ENCODE data around the gene EFCAB13. TPM values are rescaled to one million over a fixed set of nuclear protein-coding genes. Genes with fewer than 3 reads are reported as not detected.
"Not testable (repeated sequence)": the region's sequence is repeated elsewhere in the genome, so short reads cannot be mapped to it uniquely, and the experiment has no call there.

Gene EFCAB13
- total RNA-seq, 1 experiment from 2014 or later = 1.6 TPM

DNA sequence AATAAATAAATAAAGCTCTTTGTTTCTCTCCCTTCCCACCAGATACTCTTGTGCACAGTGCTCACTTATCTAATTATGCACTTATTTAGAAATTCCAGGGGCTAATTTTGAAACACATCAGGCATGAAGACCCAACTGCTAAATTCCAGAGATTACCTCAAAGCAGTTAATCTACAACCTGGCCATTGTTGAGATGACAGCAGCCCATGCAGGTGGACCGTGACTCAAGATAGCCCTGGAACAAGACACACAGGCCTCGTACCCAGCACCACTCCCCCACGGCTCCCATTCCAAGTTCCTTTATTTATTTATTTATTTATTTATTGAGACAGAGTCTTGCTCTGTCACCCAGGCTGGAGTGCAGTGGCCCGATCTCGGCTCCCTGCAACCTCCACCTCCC, 147.1 kb downstream of the EFCAB13 start:
- H2BK12ac ChIP-seq (ENCODE audit: insufficient read length, low read depth, low read length) = no peak overlapping the region
- H3K18ac ChIP-seq (ENCODE audit: insufficient read length, low read depth, low read length) = no peak overlapping the region
- Mint-ChIP-seq H3K36me3 (ENCODE audit: insufficient read depth in 1 of 3, low read depth in 3 of 3) (peaks cover 5 to 22% (median 7%) of the 10 kb centered on the region in 3 experiments; a peak in 6 of 7 replicates), H3K9me3 (no peaks in the 10 kb centered on the region), H3K4me3 (no peak overlapping the region), H3K27me3 (ENCODE audit: low read depth) (no peaks in the 10 kb centered on the region), H3K4me1 (no peaks in the 10 kb centered on the region), H3K27ac (no peak overlapping the region)
- H3K9ac ChIP-seq (ENCODE audit: extremely low read depth, insufficient read length, low read length) = no peak overlapping the region
- no peak overlapping the region for H4K8ac ChIP-seq (replicated peaks; ENCODE audit: insufficient read length, low read depth, low read length)
- H2BK20ac ChIP-seq (ENCODE audit: low read depth, low read length, poor library complexity, severe bottlenecking) = no peak overlapping the region
- H3K79me1 ChIP-seq (ENCODE audit: insufficient read depth, low read depth, low read length, poor library complexity, severe bottlenecking) = no peaks in the 10 kb centered on the region
- H3K23me2 ChIP-seq (ENCODE audit: insufficient read length, low read depth, low read length, poor library complexity, severe bottlenecking) = no peaks in the 10 kb centered on the region
- no peak overlapping the region for H2BK5ac ChIP-seq (ENCODE audit: insufficient read length, low read length)
- no peak overlapping the region for H3K4ac ChIP-seq (ENCODE audit: low read depth, low read length)
- no peak overlapping the region for H3K23ac ChIP-seq (ENCODE audit: insufficient read length, low read depth, low read length)
- H3K79me2 ChIP-seq (ENCODE audit: insufficient read depth, low read length) = no peaks in the 10 kb centered on the region
- no peak overlapping the region for H3K4me2 ChIP-seq (ENCODE audit: insufficient read depth, insufficient read length, low read length)
- no peak overlapping the region for H4K91ac ChIP-seq (ENCODE audit: insufficient read length, low read depth, low read length)
- no peaks in the 10 kb centered on the region for H4K20me1 ChIP-seq (ENCODE audit: control insufficient read depth, insufficient read depth, insufficient read length)
- no peaks in the 10 kb centered on the region for H3K9me3 ChIP-seq (ENCODE audit: control insufficient read depth, low read depth, low read length)
- no peak overlapping the region for H3K56ac ChIP-seq (ENCODE audit: insufficient read length, low read depth, low read length)
- no peak overlapping the region for H2AK5ac ChIP-seq (ENCODE audit: insufficient read length, low read length)
- H3K4me1 ChIP-seq (ENCODE audit: insufficient read depth, low read length) = no peaks in the 10 kb centered on the region
- H3T11ph ChIP-seq (ENCODE audit: low read length) = no peak overlapping the region
- H3K27ac ChIP-seq (ENCODE audit: insufficient read length, low read depth, low read length) = no peak overlapping the region
- H2BK120ac ChIP-seq (ENCODE audit: low read depth, low read length, poor library complexity, severe bottlenecking) = no peak overlapping the region
- H3K14ac ChIP-seq (ENCODE audit: insufficient read depth, low read length) = no peak overlapping the region
- H4K5ac ChIP-seq (ENCODE audit: insufficient read length, low read depth, low read length) = no peak overlapping the region
- H3K27me3 ChIP-seq (ENCODE audit: insufficient read depth, low read length) = no peaks in the 10 kb centered on the region
- DNase-seq = no peak
- H2AFZ ChIP-seq (ENCODE audit: low read length) = no peak overlapping the region
- no peak overlapping the region for H2BK15ac ChIP-seq (ENCODE audit: low read depth, low read length)
- TF ChIP-seq, protein P1, sequence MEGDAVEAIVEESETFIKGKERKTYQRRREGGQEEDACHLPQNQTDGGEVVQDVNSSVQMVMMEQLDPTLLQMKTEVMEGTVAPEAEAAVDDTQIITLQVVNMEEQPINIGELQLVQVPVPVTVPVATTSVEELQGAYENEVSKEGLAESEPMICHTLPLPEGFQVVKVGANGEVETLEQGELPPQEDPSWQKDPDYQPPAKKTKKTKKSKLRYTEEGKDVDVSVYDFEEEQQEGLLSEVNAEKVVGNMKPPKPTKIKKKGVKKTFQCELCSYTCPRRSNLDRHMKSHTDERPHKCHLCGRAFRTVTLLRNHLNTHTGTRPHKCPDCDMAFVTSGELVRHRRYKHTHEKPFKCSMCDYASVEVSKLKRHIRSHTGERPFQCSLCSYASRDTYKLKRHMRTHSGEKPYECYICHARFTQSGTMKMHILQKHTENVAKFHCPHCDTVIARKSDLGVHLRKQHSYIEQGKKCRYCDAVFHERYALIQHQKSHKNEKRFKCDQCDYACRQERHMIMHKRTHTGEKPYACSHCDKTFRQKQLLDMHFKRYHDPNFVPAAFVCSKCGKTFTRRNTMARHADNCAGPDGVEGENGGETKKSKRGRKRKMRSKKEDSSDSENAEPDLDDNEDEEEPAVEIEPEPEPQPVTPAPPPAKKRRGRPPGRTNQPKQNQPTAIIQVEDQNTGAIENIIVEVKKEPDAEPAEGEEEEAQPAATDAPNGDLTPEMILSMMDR (conservative IDR thresholded peaks at IDR 0.05) = no peak
- no CpG with 5 or more reads among the region's 5 CpGs for WGBS (ENCODE audit: extremely low coverage, insufficient read length, low lambda C conversion rate)

DNA sequence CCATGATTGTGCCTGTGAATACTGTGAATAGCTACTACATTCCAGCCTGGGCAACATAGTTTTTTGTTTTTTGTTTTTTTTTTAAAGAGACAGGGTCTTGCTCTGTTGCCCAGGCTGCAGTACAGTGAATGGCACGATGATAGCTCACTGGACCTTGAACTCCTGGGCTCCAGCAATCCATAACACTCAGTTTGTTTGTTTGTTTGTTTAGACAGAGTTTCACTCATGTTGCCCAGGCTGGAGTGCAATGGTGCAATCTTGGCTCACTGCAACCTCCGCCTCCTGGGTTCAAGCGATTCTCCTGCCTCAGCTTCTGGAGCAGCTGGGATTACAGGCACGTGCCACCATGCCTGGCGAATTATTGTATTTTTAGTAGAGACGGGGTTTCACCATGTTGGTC, 148.3 kb downstream of the EFCAB13 start:
- H3K27ac Mint-ChIP-seq; H3K4me3 Mint-ChIP-seq; H3K79me2 ChIP-seq (ENCODE audit: insufficient read depth, low read length); H3K9me3 Mint-ChIP-seq; H2BK5ac ChIP-seq (ENCODE audit: insufficient read length, low read length); H4K5ac ChIP-seq (ENCODE audit: insufficient read length, low read depth, low read length); H4K91ac ChIP-seq (ENCODE audit: insufficient read length, low read depth, low read length); H3K9me3 ChIP-seq (ENCODE audit: control insufficient read depth, low read depth, low read length); H2AK5ac ChIP-seq (ENCODE audit: insufficient read length, low read length); H2BK20ac ChIP-seq (ENCODE audit: low read depth, low read length, poor library complexity, severe bottlenecking); H3K9ac ChIP-seq (ENCODE audit: extremely low read depth, insufficient read length, low read length); H3K27me3 Mint-ChIP-seq (ENCODE audit: low read depth); H3K27ac ChIP-seq (ENCODE audit: insufficient read length, low read depth, low read length); H3K18ac ChIP-seq (ENCODE audit: insufficient read length, low read depth, low read length); H2BK12ac ChIP-seq (ENCODE audit: insufficient read length, low read depth, low read length); H3K79me1 ChIP-seq (ENCODE audit: insufficient read depth, low read depth, low read length, poor library complexity, severe bottlenecking); H3K56ac ChIP-seq (ENCODE audit: insufficient read length, low read depth, low read length); H2BK120ac ChIP-seq (ENCODE audit: low read depth, low read length, poor library complexity, severe bottlenecking); H3K23ac ChIP-seq (ENCODE audit: insufficient read length, low read depth, low read length); DNase-seq; H3K27me3 ChIP-seq (ENCODE audit: insufficient read depth, low read length); H3K4me2 ChIP-seq (ENCODE audit: insufficient read depth, insufficient read length, low read length); H3T11ph ChIP-seq (ENCODE audit: low read length); H4K20me1 ChIP-seq (ENCODE audit: control insufficient read depth, insufficient read depth, insufficient read length); H3K4ac ChIP-seq (ENCODE audit: low read depth, low read length); H4K8ac ChIP-seq (replicated peaks; ENCODE audit: insufficient read length, low read depth, low read length); H3K14ac ChIP-seq (ENCODE audit: insufficient read depth, low read length); H2BK15ac ChIP-seq (ENCODE audit: low read depth, low read length); H2AFZ ChIP-seq (ENCODE audit: low read length); H3K4me1 ChIP-seq (ENCODE audit: insufficient read depth, low read length); H3K23me2 ChIP-seq (ENCODE audit: insufficient read length, low read depth, low read length, poor library complexity, severe bottlenecking); H3K4me1 Mint-ChIP-seq: not testable (repeated sequence)
- no CpG with 5 or more reads among the region's 6 CpGs for WGBS (ENCODE audit: extremely low coverage, insufficient read length, low lambda C conversion rate)
- peaks cover 6 to 29% (median 11%) of the 10 kb centered on the region in 3 experiments; a peak in 6 of 7 replicates for H3K36me3 Mint-ChIP-seq (ENCODE audit: insufficient read depth in 1 of 3, low read depth in 3 of 3)

Measured in H9 (cell line).